Measurements from ENCODE around the gene CFAP410.
"Not testable (repeated sequence)": the region's sequence is repeated elsewhere in the genome, so short reads cannot be mapped to it uniquely, and the experiment has no call there.

CFAP410 gene

GRCh38 chr21:44368711-44369446 lies 29.7 kb upstream of the CFAP410 start:
- ATAC-seq = no peak

- no peak for ATAC-seq
These were observed 27.5 kb upstream of the CFAP410 start for GRCh38 chr21:44366586-44367211.

- ATAC-seq = no peak
These were observed 26.9 kb upstream of the CFAP410 start for GRCh38 chr21:44365967-44366585.

- ATAC-seq = no peak
These were observed 26.2 kb upstream of the CFAP410 start for GRCh38 chr21:44365251-44365966.

- ATAC-seq = no peak
These were observed 25.2 kb upstream of the CFAP410 start for GRCh38 chr21:44364151-44365053.

- no peak for ATAC-seq
These were observed 24.1 kb upstream of the CFAP410 start for GRCh38 chr21:44363278-44363677.

- not testable (repeated sequence) for ATAC-seq
These were observed 22.7 kb upstream of the CFAP410 start for GRCh38 chr21:44361903-44362302.

- no peak for ATAC-seq
These were observed 21.0 kb upstream of the CFAP410 start for GRCh38 chr21:44360159-44360558.

- no peak for ATAC-seq
These were observed 20.2 kb upstream of the CFAP410 start for GRCh38 chr21:44359396-44359795.

- ATAC-seq = no peak
These were observed 18.1 kb upstream of the CFAP410 start for GRCh38 chr21:44357064-44357837.

- ATAC-seq = no peak
These were observed 17.4 kb upstream of the CFAP410 start for GRCh38 chr21:44356636-44357035.

- ATAC-seq = no peak
These were observed 17.0 kb upstream of the CFAP410 start for GRCh38 chr21:44356160-44356559.

- peak; percentile 30 to 42 for ATAC-seq
These were observed 15.9 kb upstream of the CFAP410 start for GRCh38 chr21:44354775-44355771.

GRCh38 chr21:44354001-44354405 lies 14.8 kb upstream of the CFAP410 start:
- no peak for ATAC-seq

- ATAC-seq = peak; percentile 36 to 55
These were observed 14.2 kb upstream of the CFAP410 start, which contains the start of gene TRPM2 for GRCh38 chr21:44353191-44353970. Gene TRPM2 (plus strand): TSS chr21:44353621. CDS start chr21:44353701, 80 bp downstream.

- ATAC-seq = no peak
These were observed 13.2 kb upstream of the CFAP410 start for GRCh38 chr21:44352253-44352860.

GRCh38 chr21:44351535-44352252 lies 12.5 kb upstream of the CFAP410 start:
- ATAC-seq = no peak
